LNCAP (cell line): ENCODE results near the gene WNK2.
A peak's percentile ranks its signal among the peaks of the same experiment; 100 is the strongest.

Source experiments
- CTCF ChIP-seq: fragments of 450-650 bp; IDR thresholded peaks from 2 replicates; pipeline ENCODE4 v1.5.1; 2017; ENCODE audit warnings: mild to moderate bottlenecking

The WNK2 gene

GRCh38 chr9:93303806-93304573 is 120.1 kb downstream of the WNK2 start:
- no peak for TF ChIP-seq CTCF

GRCh38 chr9:93304574-93305496 is 120.9 kb downstream of the WNK2 start:
- TF ChIP-seq CTCF = peak; percentile 55

- TF ChIP-seq CTCF = no peak
Measured at GRCh38 chr9:93305497-93306020, 121.6 kb downstream of the WNK2 start.

- no peak for TF ChIP-seq CTCF
Measured at GRCh38 chr9:93306081-93306480, 122.1 kb downstream of the WNK2 start.

GRCh38 chr9:93306579-93307091 is 122.7 kb downstream of the WNK2 start:
- no peak for TF ChIP-seq CTCF

- TF ChIP-seq CTCF = no peak
Measured at GRCh38 chr9:93307468-93308157, 123.7 kb downstream of the WNK2 start.

- TF ChIP-seq CTCF = no peak
Measured at GRCh38 chr9:93308158-93308602, 124.2 kb downstream of the WNK2 start.
